GM19043 (cell line): ENCODE data around the gene SH3D19.
"Not testable (repeated sequence)": the region's sequence is repeated elsewhere in the genome, so short reads cannot be mapped to it uniquely, and the experiment has no call there.

Experiments
- ATAC-seq: cut with Tn5 transposase; IDR thresholded peaks from one replicate; pipeline ENCODE4 v1.9.1; 2021; ENCODE audit warnings: low read depth; ENCODE audit not compliant: unreplicated experiment

The SH3D19 gene

GRCh38 chr4:151323667-151324066 lies 1.7 kb downstream of the SH3D19 start:
- no peak for ATAC-seq

- ATAC-seq: no peak
These were observed 2.8 kb downstream of the SH3D19 start for GRCh38 chr4:151322570-151322969.

GRCh38 chr4:151322161-151322560 lies 3.2 kb downstream of the SH3D19 start:
- ATAC-seq: not testable (repeated sequence)

GRCh38 chr4:151321586-151321985 lies 3.8 kb downstream of the SH3D19 start:
- no peak for ATAC-seq

GRCh38 chr4:151319490-151319889 lies 5.9 kb downstream of the SH3D19 start:
- no peak for ATAC-seq

- no peak for ATAC-seq
These were observed 6.9 kb downstream of the SH3D19 start for GRCh38 chr4:151318307-151319006.

GRCh38 chr4:151316645-151317044 lies 8.8 kb downstream of the SH3D19 start:
- ATAC-seq: no peak

- ATAC-seq: no peak
These were observed 10.1 kb downstream of the SH3D19 start for GRCh38 chr4:151315212-151315886.

GRCh38 chr4:151314479-151314878 lies 10.9 kb downstream of the SH3D19 start:
- ATAC-seq: no peak

GRCh38 chr4:151314010-151314355 lies 11.4 kb downstream of the SH3D19 start:
- ATAC-seq: no peak

- ATAC-seq: no peak
These were observed 11.9 kb downstream of the SH3D19 start for GRCh38 chr4:151313306-151314009.

GRCh38 chr4:151310124-151310728 lies 15.2 kb downstream of the SH3D19 start:
- no peak for ATAC-seq

- ATAC-seq: peak; percentile 64
These were observed 20.6 kb downstream of the SH3D19 start for GRCh38 chr4:151304755-151305154.

GRCh38 chr4:151304226-151304625 lies 21.2 kb downstream of the SH3D19 start:
- ATAC-seq: no peak

GRCh38 chr4:151302432-151302831 lies 23.0 kb downstream of the SH3D19 start:
- ATAC-seq: no peak

GRCh38 chr4:151297170-151297569 lies 28.2 kb downstream of the SH3D19 start:
- ATAC-seq: no peak

- ATAC-seq: no peak
These were observed 29.2 kb downstream of the SH3D19 start for GRCh38 chr4:151296227-151296626.

GRCh38 chr4:151294833-151295496 lies 30.4 kb downstream of the SH3D19 start:
- no peak for ATAC-seq

- ATAC-seq: no peak
These were observed 33.4 kb downstream of the SH3D19 start for GRCh38 chr4:151292038-151292437.

- no peak for ATAC-seq
These were observed 33.9 kb downstream of the SH3D19 start for GRCh38 chr4:151291485-151291884.

GRCh38 chr4:151287409-151287808 lies 38.0 kb downstream of the SH3D19 start:
- no peak for ATAC-seq
